Occipital lobe (tissue), 2 donors: ENCODE measurements around the gene TDRD7. TPM values are rescaled to one million over a fixed set of nuclear protein-coding genes. Genes with fewer than 3 reads are reported as not detected.

Experiments used
- DNase-seq: peaks from one replicate; lab custom pipeline; 2025; lab: John Stamatoyannopoulos, UW
- total RNA-seq: library from RNA; depleted of rRNA; stranded (reverse); fragments of >200 nt; gene quantifications from one replicate; pipeline ENCODE4 v1.2.3, GENCODE V29; 2014

The TDRD7 gene
- total RNA-seq, 1 donor from 2014 or later, result 33.2 TPM

GRCh38 chr9:97503862-97504210, 91.9 kb downstream of the TDRD7 start:
- DNase-seq, result no peak

DNA sequence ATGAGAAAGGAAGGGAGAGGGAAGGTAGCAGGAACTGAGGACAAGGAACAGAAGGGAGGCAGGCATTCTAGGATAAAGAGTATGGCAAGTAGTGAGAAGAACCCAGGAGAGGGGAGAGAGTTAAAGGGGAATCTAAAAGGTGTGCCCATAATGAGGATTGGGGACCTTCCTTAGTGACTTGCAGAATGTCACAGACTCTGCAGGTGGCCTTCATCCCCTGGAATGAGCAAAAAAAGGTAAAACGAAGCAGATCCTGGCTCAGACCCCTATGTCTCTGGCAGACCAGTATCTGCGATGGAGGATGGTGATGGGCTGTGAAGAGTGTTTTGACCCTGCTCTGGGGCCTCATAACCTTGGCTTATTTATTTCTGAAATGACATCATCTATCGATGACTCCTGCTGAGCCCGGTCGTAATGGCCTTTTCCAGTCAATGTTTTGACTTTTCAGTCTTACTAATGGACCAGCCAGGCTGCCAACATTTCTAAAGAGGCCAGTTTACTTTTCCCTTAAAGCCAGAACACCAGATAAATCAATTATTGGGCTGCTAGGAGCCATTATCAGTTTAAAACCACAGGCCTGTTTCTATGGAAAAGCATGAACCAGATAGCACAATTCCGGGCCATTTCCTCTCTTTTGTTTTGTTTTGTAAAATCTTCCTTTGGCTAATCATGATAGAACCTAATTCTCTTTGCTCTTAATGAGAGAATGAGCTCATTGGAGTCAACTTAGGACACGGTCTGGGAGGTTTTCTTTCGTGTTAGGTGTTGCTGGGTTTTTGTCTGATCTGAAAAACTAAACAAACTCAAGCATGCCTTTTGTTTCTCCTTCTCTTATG, 92.7 kb downstream of the TDRD7 start:
- no peak for DNase-seq

GRCh38 chr9:97505845-97506244, 93.9 kb downstream of the TDRD7 start:
- no peak for DNase-seq

GRCh38 chr9:97506306-97506705, 94.4 kb downstream of the TDRD7 start:
- no peak for DNase-seq

- no peak for DNase-seq
Observed at GRCh38 chr9:97506787-97507186, 94.9 kb downstream of the TDRD7 start.

DNA sequence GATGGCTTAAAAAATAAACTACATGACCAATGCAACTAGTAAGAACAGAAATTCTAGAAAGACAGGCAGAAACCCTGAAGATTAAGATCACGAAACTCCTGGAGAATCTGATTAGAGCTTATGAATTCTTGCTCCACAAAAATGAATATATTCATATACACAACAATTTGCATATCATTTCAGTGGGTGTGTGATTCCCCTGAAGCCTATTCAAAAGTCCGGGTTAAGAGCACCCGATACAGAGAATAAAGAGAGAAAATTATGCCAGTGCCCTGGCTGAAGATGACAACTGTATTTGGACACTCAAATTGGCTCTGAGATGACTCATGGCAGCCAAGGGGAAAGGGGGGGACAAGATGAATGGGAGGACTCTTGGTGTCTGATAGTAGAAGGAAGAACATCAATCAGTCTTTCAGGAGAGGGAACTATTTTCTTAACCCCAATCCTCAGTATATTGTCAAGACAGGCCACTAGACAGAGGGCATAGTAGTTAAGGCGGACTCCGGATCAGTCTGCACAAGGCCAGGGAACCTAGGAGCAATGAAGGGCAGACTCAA, 95.6 kb downstream of the TDRD7 start:
- no peak for DNase-seq

DNA sequence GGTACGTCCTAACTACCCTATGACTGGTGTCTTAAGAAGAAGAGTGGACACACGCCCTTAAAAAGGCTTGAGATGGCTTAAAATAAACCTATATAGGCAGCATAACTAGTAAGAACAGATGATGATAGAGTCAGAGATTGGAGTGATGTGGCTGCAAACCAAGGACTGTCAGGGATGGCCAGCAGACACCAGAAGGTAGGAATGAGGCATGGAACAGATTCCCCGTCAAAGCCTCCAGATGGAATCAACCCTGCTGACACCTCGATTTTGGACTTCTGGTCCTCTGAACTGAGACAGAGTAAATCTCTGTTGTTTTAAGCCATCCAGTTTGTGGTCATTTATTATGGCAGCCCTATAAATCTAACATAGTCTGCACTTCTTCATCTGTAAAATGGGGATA, 97.0 kb downstream of the TDRD7 start:
- DNase-seq, result no peak

- no peak for DNase-seq
Observed at GRCh38 chr9:97510797-97511654, 99.1 kb downstream of the TDRD7 start.

GRCh38 chr9:97511655-97512427, 99.9 kb downstream of the TDRD7 start:
- DNase-seq, result no peak

- no peak for DNase-seq
Observed at GRCh38 chr9:97512966-97513560, 101.2 kb downstream of the TDRD7 start.

DNA sequence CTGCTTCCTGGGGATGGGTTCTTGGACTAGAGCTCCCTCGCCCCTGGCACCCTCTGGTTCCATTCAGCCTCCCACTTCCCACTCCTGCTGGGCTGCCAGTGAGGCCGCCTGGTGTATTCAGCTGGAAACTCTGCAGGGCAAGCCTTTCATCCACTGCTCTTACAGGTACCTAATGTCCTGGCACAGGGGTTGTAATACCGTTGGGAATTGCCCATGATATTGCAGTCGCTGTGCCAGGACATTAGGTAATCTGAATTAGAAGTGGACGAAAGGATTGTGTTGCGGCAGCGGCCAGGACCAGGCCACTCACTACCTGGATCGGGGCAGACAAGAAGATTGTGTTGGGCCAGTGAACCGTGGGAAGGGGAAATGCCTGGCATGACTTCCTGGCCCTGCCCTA, 102.6 kb downstream of the TDRD7 start:
- DNase-seq, result no peak

DNA sequence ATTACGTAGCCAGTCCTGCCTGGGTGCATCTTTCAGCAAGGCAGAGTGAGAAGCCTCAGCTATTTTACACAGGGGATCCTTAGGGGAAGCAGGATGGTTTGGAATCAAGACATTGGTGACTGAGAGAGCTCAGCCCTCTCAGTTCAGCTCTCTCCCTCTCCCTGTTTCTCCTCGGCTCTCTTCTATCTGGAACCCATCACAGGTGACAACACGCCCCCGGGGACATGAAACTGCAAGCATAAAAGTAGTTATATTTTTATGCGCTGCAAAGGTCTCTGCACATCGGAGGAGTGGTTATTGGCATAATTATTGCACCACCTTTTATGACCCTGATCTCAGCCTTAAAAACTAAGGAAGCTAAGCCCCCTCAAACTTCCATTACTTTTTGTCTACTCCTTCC, 103.8 kb downstream of the TDRD7 start:
- no peak for DNase-seq

GRCh38 chr9:97516111-97516510, 104.2 kb downstream of the TDRD7 start:
- no peak for DNase-seq

- DNase-seq, result no peak
Observed at GRCh38 chr9:97517331-97518089, 105.6 kb downstream of the TDRD7 start.

DNA sequence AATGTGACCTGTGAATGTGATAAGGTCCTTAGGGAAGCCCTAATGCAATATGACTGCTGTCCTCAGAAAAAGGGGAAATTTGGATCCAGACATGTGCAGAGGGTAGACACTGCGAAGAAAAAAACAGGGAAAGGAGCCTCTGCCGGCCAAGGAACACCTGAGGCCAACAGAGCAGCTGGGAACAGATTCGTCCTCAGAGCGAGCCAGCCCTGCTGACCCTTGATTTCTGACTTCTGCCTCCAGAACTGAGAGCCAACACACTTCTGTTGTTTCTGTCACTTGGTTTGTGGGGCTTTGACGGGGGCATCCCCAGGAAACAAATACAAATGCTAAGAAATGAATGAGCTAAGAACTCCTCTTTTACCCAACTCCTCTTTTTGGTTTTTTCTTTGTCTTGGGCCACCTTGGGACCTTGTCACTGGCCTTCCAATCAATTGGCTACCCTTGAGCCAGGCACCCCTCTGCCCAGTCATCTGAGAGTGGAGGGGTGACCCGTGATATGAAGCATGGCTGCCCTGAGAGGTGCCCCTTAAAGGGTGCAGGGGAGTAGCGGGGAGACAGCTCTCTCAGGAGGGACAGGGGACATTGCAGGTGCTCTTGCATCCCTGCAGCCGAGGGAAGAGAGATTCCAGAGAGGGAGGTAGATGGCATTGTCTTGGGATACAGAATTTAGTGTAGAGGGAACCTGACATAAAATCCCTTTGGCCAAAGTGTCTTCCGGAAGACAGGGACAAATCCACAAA, 106.4 kb downstream of the TDRD7 start:
- no peak for DNase-seq

- no peak for DNase-seq
Observed at GRCh38 chr9:97518909-97519307, 107.0 kb downstream of the TDRD7 start.

DNA sequence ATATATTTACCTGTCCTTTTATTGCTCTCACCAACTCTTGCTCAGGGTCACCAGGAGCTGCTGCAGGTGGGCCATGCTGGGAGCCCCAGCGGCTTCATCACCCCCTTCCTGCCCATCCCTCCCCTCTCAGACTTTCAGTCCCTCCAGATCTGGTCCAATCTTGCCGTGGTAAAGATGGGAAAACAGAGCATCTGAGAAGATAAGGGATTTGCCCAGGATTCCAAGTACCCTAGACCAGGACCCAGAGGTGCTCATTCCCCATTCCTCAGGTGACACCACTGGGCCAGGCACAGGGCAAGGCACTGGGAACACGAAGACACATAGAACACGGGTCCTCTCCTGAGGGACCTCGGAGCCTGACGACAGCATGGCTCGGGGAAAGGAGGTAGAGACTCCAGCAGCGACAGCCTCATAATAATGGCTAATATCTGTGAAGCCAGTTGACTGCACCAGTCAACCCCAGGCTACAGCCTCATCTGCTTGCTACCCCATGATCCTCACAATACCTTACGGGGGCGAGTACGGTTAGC, 107.6 kb downstream of the TDRD7 start:
- DNase-seq, result no peak

- DNase-seq, result no peak
Observed at GRCh38 chr9:97521576-97522333, 109.9 kb downstream of the TDRD7 start.

DNA sequence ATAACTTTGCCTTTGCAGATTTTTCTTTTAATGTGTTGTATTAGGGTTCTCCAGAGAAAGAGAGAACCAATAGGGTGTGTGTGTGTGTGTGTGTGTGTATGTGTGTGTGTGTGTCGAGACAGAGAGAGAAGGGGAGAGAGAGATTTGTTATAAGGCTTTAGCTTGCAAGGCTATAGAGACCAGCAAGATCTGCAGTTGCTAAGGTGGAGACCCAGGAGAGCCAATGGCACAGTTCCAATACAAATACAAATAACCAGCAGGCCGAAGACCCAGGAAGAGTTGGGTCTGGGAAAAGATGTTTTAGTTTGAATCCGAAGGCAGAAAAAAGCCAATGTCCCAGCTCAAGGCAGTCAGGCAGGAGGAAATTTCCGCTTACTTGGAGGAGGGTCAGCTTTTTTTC, 112.5 kb downstream of the TDRD7 start:
- DNase-seq, result no peak
